Erythroblast (primary cell): ENCODE results near the gene SETD3.

Experiments
- GATA1 ChIP-seq: IDR thresholded peaks from 2 replicates; pipeline ENCODE4 v1.6.1; 2011; ENCODE audit warnings: low read depth, mild to moderate bottlenecking, control low read depth, low read length, moderate library complexity
- POLR2A ChIP-seq: IDR thresholded peaks from 2 replicates; pipeline ENCODE4 v1.6.1; 2011; ENCODE audit warnings: mild to moderate bottlenecking, low read length

DNA sequence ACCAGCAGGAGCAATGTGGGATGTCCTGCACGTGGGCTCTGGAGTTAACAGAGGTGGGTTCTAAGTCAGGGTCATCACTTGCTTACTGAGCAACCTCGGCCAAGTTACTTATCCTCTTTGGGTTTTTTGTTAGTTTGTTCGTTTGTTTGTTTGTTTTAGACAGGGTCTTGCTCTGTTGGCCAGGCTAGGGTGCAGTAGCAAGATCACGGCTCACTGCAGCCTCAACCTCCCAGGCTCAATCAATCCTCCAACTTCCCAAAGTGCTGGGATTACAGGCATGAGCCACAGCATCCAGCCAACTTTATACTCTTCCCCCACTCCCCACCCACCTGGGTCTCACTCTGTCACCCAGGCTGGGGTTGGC is 78.4 kb downstream of the SETD3 start:
- TF ChIP-seq POLR2A: no peak
- TF ChIP-seq GATA1: no peak
